HG03571 (cell line): ENCODE data around the gene CACNA1A.
"Not testable (repeated sequence)": the region's sequence is repeated elsewhere in the genome, so short reads cannot be mapped to it uniquely, and the experiment has no call there.

Experiments used
- ATAC-seq: cut with Tn5 transposase; IDR thresholded peaks from one replicate; pipeline ENCODE4 v1.9.1; 2021; ENCODE audit not compliant: unreplicated experiment

The CACNA1A gene

GRCh38 chr19:13169769-13170168 is 336.5 kb downstream of the CACNA1A start:
- ATAC-seq, result no peak

GRCh38 chr19:13166151-13166550 is 340.1 kb downstream of the CACNA1A start:
- not testable (repeated sequence) for ATAC-seq

- no peak for ATAC-seq
Measured at GRCh38 chr19:13165162-13165997, 340.9 kb downstream of the CACNA1A start.

GRCh38 chr19:13164343-13165161 is 341.7 kb downstream of the CACNA1A start:
- ATAC-seq, result no peak

GRCh38 chr19:13163609-13164342 is 342.5 kb downstream of the CACNA1A start:
- ATAC-seq, result no peak

GRCh38 chr19:13162724-13163608 is 343.3 kb downstream of the CACNA1A start:
- ATAC-seq, result no peak

- ATAC-seq, result no peak
Measured at GRCh38 chr19:13160557-13160956, 345.7 kb downstream of the CACNA1A start.

GRCh38 chr19:13159713-13160112 is 346.6 kb downstream of the CACNA1A start:
- no peak for ATAC-seq
